ENCODE data around the gene GPATCH2L.

GPATCH2L gene

DNA sequence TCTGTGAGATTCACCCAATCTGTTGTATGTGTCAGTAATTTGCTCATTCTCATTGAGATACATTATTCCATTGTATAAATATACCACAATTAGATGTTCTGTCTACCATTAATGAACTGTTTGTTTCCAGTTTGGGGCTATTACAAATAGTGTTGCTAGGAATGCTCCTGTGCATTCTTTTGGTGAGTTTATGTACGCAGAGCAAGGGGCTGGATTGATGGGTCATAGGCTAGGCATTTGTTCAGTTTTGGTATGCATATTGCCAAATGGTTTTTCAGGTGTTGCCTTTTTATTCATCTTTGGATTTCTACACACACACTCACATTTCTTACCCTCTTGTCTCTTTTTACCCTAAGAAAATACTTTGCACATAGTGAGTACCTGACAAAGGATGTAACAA lies 93.4 kb downstream of the GPATCH2L start:
- DNase-seq (ENCODE audit: low spot score), result no peak
- TF ChIP-seq, protein P1, sequence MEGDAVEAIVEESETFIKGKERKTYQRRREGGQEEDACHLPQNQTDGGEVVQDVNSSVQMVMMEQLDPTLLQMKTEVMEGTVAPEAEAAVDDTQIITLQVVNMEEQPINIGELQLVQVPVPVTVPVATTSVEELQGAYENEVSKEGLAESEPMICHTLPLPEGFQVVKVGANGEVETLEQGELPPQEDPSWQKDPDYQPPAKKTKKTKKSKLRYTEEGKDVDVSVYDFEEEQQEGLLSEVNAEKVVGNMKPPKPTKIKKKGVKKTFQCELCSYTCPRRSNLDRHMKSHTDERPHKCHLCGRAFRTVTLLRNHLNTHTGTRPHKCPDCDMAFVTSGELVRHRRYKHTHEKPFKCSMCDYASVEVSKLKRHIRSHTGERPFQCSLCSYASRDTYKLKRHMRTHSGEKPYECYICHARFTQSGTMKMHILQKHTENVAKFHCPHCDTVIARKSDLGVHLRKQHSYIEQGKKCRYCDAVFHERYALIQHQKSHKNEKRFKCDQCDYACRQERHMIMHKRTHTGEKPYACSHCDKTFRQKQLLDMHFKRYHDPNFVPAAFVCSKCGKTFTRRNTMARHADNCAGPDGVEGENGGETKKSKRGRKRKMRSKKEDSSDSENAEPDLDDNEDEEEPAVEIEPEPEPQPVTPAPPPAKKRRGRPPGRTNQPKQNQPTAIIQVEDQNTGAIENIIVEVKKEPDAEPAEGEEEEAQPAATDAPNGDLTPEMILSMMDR (IDR thresholded peaks at IDR 0.05; ENCODE audit: extremely low read depth, insufficient read depth, missing control alignments), result no peak
- in situ Hi-C loops (cut with MboI; ENCODE audit: low pct_unique_long_range_greater_than_20kb, low sequenced_read_pairs, unreplicated experiment), result no loop called here

DNA sequence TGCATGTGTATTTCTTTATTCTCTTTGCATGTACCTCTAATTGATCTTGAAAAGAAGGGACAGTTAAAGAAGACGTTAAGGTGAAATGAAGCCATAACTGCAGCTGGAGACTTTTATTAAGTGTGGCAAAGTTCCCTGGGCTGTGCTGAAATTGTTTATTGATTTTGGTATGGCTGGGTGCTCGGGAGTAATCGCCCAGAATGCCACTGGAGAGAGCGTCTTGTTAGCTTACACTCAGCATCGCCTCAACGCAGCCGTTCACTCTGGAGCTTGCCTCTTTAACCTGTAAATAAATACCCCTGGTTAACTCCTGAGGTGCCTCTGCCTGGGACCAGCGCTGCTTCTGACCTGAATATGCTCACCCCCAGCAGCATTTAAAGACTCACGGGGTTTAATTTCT lies 98.6 kb downstream of the GPATCH2L start:
- TF ChIP-seq, protein P1 (IDR thresholded peaks at IDR 0.05; ENCODE audit: extremely low read depth, insufficient read depth, missing control alignments), result no peak
- in situ Hi-C loops (cut with MboI; ENCODE audit: low pct_unique_long_range_greater_than_20kb, low sequenced_read_pairs, unreplicated experiment), result no loop called here
- no peak for DNase-seq (ENCODE audit: low spot score)

DNA sequence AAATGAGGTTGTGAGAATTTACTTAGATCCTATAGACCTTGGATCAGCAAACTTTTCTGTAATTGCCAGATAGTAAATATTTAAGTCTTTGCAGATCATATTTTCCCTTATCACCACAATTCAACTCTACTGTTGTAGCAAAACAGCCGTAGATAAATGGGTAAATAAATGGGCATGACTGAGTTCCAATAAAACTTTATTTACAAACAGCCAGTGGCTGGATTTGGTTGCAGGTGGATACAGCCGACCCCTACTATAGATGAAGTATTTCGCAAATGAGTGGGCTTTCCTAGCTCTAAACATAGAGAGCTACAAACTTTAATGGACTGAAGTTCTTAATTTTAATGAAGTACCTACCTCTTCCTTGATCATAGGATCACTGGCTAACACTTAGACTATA lies 100.7 kb downstream of the GPATCH2L start:
- in situ Hi-C loops (cut with MboI; ENCODE audit: low pct_unique_long_range_greater_than_20kb, low sequenced_read_pairs, unreplicated experiment), result no loop called here
- no peak for DNase-seq (ENCODE audit: low spot score)
- TF ChIP-seq, protein P1 (IDR thresholded peaks at IDR 0.05; ENCODE audit: extremely low read depth, insufficient read depth, missing control alignments), result no peak

DNA sequence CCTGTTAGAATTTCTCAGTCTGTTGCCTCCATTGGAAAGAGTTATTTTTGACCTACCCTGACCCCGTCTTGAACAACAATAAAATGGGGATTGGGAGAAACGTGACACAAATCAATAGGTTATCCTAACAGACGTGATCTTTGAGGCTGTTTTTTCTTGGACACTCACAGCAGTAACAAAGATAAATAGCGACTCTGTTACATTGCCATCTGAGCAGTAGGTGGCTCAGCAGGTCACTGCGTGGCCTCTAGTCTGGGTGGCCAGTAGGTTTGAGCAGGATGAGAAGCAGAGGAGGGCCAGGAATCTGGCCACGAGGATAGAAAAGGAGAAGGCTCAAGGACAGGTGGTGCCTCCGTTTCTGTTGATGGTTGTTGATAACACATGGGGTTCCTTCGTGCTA lies 101.4 kb downstream of the GPATCH2L start:
- TF ChIP-seq, protein P1 (IDR thresholded peaks at IDR 0.05; ENCODE audit: extremely low read depth, insufficient read depth, missing control alignments), result no peak
- no peak for DNase-seq (ENCODE audit: low spot score)
- in situ Hi-C loops (cut with MboI; ENCODE audit: low pct_unique_long_range_greater_than_20kb, low sequenced_read_pairs, unreplicated experiment), result no loop called here

DNA sequence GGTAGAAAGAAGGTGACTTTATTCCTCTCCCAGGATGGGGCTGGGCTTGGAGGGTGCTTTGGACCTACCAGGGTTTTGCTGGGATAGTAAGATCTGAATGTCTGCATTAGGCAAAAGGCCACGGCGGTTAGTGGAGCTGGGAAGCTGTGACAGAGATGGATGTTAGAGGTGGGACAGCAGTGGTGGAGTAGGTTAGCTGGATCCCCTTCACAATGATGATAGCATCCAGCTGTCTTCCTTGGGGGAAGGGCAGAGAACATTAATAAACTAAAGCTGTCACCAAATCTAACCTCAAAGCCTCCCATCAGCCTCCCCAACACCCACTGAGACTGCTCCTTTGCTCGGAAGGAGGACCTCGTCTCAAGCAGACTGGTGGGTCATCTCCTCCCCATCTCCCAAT lies 104.8 kb downstream of the GPATCH2L start:
- in situ Hi-C loops (cut with MboI; ENCODE audit: low pct_unique_long_range_greater_than_20kb, low sequenced_read_pairs, unreplicated experiment), result no loop called here
- TF ChIP-seq, protein P1 (IDR thresholded peaks at IDR 0.05; ENCODE audit: extremely low read depth, insufficient read depth, missing control alignments), result no peak
- DNase-seq (ENCODE audit: low spot score), result no peak

DNA sequence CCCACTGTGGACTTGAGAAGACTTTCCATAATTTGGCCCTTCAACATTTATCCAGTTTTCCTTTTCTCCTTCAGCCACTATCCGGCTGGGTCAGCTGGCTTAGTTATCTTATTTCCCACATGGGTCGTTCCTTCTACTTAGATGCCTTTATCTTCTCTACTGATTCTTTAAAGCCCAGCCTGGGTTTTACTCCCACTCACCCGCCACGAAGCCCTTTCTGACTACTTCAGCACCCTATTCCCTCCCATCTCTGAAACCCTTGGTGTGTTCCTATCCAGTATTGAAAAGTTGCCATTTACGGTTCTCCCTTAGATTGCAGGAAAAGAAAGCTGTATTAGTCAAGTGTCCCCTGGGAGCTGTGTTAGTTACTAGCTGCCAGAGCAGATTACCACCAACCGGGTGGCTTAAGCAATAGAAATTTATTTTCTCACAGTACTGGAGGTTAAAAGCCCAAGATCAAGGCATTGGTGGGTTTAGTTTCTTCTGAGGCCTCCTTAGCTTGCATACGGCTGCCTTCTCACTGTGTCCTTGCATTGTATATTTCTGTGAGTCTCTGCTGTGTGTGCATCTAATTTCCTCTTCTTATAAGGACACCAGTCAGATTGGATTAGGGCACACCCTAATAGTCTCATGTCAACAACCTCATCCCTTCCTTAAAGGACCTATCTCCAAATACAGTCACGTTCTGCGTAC lies 105.5 kb downstream of the GPATCH2L start:
- DNase-seq (ENCODE audit: low spot score), result no peak
- TF ChIP-seq, protein P1 (IDR thresholded peaks at IDR 0.05; ENCODE audit: extremely low read depth, insufficient read depth, missing control alignments), result no peak
- in situ Hi-C loops (cut with MboI; ENCODE audit: low pct_unique_long_range_greater_than_20kb, low sequenced_read_pairs, unreplicated experiment), result no loop called here

Data from GM13977 (cell line).